GM23338 (cell line): ENCODE measurements around the gene USP35. TPM values are rescaled to one million over a fixed set of nuclear protein-coding genes. Genes with fewer than 3 reads are reported as not detected.

Experiments
- ATAC-seq: fragments of 200-7000 bp; cut with Tn5 transposase; 3 replicates; pipeline ENCODE4 v1.9.1; 2020
- DNase-seq: peaks from one replicate; pipeline ENCODE4 v3.0.0-alpha.2; 2015; ENCODE audit warnings: low spot score
- H2AFZ ChIP-seq: fragments of 200-600 bp; sonication (generic); 2 replicates; pipeline ENCODE4 v1.8.0; 2016; ENCODE audit warnings: antibody characterized with exemption, mild to moderate bottlenecking, moderate library complexity
- H3F3A ChIP-seq: fragments of 200-600 bp; sonication (generic); replicated peaks from 2 replicates; pipeline ENCODE4 v1.8.0; 2017; ENCODE audit warnings: antibody characterized with exemption, mixed run types, low read depth
- H3K27ac ChIP-seq: fragments of 200-600 bp; sonication (generic); 2 replicates; pipeline ENCODE4 v1.6.1; 2016; ENCODE audit warnings: low read depth
- H3K27me3 ChIP-seq: fragments of 200-600 bp; sonication (generic); 2 replicates; pipeline ENCODE4 v1.8.0; 2016; ENCODE audit warnings: mild to moderate bottlenecking, mixed run types, moderate library complexity; ENCODE audit not compliant: insufficient read depth
- H3K36me3 ChIP-seq: fragments of 200-600 bp; sonication (generic); 2 replicates; pipeline ENCODE4 v1.8.0; 2016; ENCODE audit warnings: mild to moderate bottlenecking; ENCODE audit not compliant: insufficient read depth
- H3K4me1 ChIP-seq: fragments of 200-600 bp; sonication (generic); 2 replicates; pipeline ENCODE4 v1.8.0; 2016; ENCODE audit warnings: mild to moderate bottlenecking, moderate library complexity; ENCODE audit not compliant: insufficient read depth
- H3K4me2 ChIP-seq: fragments of 200-600 bp; sonication (generic); 2 replicates; pipeline ENCODE4 v1.7.1; 2017; ENCODE audit warnings: mixed run types
- H3K4me3 ChIP-seq: fragments of 200-600 bp; sonication (generic); 2 replicates; pipeline ENCODE4 v1.6.1; 2016; ENCODE audit warnings: mixed run types
- H3K79me2 ChIP-seq: fragments of 200-600 bp; sonication (generic); replicated peaks from 2 replicates; pipeline ENCODE4 v1.8.0; 2017; ENCODE audit warnings: mild to moderate bottlenecking; ENCODE audit not compliant: insufficient read depth
- H3K9me2 ChIP-seq: fragments of 200-600 bp; sonication (generic); 2 replicates; pipeline ENCODE4 v1.8.0; 2017; ENCODE audit not compliant: insufficient read depth
- H4K20me1 ChIP-seq: fragments of 200-600 bp; sonication (generic); replicated peaks from 2 replicates; pipeline ENCODE4 v1.8.0; 2017; ENCODE audit warnings: mild to moderate bottlenecking; ENCODE audit not compliant: insufficient read depth
- H3K27ac Mint-ChIP-seq: 2 replicates; pipeline ENCODE4 v1.8.0; 2020; ENCODE audit warnings: inconsistent platforms, mild to moderate bottlenecking, moderate library complexity, mixed read lengths
- H3K27me3 Mint-ChIP-seq: 3 replicates; pipeline ENCODE4 v1.8.0; 2022; ENCODE audit warnings: low read depth, mild to moderate bottlenecking, moderate library complexity, mixed read lengths, inconsistent platforms; ENCODE audit not compliant: insufficient read depth, poor library complexity
- H3K36me3 Mint-ChIP-seq: 3 replicates; pipeline ENCODE4 v1.8.0; 2021; ENCODE audit warnings: low read depth, mild to moderate bottlenecking, inconsistent platforms, moderate library complexity, mixed read lengths
- H3K4me1 Mint-ChIP-seq: 3 replicates; pipeline ENCODE4 v1.8.0; 2020; ENCODE audit warnings: mild to moderate bottlenecking, inconsistent platforms, mixed read lengths
- H3K4me3 Mint-ChIP-seq: 3 replicates; pipeline ENCODE4 v1.8.0; 2021; ENCODE audit warnings: moderate library complexity, mild to moderate bottlenecking, inconsistent platforms, mixed read lengths
- H3K9me3 Mint-ChIP-seq: 3 replicates; pipeline ENCODE4 v1.8.0; 2020; ENCODE audit warnings: moderate library complexity, mild to moderate bottlenecking, inconsistent platforms, mixed read lengths
- CREB1 ChIP-seq: fragments of 250-450 bp; sonication (Bioruptor Pico); IDR thresholded peaks from 2 replicates; pipeline ENCODE4 v1.5.0; 2020; ENCODE audit warnings: low read depth, mild to moderate bottlenecking, moderate library complexity
- CTCF ChIP-seq, 2 experiments: fragments of 200-600 bp in 1 of 2; sonication (generic) in 1 of 2; conservative IDR thresholded peaks; 2 replicates each; pipeline versions ENCODE4 v1.5.1 to v1.6.1; 2016 to 2017; ENCODE audit warnings: antibody characterized with exemption in 2 of 2, low read depth in 2 of 2, mild to moderate bottlenecking in 2 of 2, moderate library complexity in 1 of 2
- EZH2 ChIP-seq: fragments of 200-600 bp; sonication (generic); IDR thresholded peaks from one replicate; pipeline ENCODE4 v1.8.0; 2017; ENCODE audit warnings: antibody characterized with exemption, mild to moderate bottlenecking, low read depth; ENCODE audit not compliant: unreplicated experiment
- EZH2phosphoT487 ChIP-seq: fragments of 200-600 bp; sonication (generic); IDR thresholded peaks from one replicate; pipeline ENCODE4 v1.8.1; 2018; ENCODE audit warnings: antibody characterized with exemption; ENCODE audit not compliant: unreplicated experiment
- JUNB ChIP-seq: IDR thresholded peaks from one replicate; pipeline ENCODE4 v1.6.1; 2016; ENCODE audit warnings: antibody characterized with exemption; ENCODE audit not compliant: unreplicated experiment
- NANOG ChIP-seq: IDR thresholded peaks from 2 replicates; pipeline ENCODE4 v1.6.1; 2016; ENCODE audit warnings: antibody characterized with exemption, borderline replicate concordance
- POLR2AphosphoS5 ChIP-seq: IDR thresholded peaks from 2 replicates; pipeline ENCODE4 v1.6.1; 2016; ENCODE audit warnings: antibody characterized with exemption, low read depth
- STAT1 ChIP-seq: IDR thresholded peaks from one replicate; pipeline ENCODE4 v1.6.1; 2016; ENCODE audit warnings: antibody characterized with exemption; ENCODE audit not compliant: unreplicated experiment
- ZNF114 ChIP-seq: fragments of 250-450 bp; sonication (Bioruptor Pico); IDR thresholded peaks from 2 replicates; pipeline ENCODE4 v1.5.0; 2020; ENCODE audit warnings: mild to moderate bottlenecking, moderate library complexity
- polyA plus RNA-seq: library from polyadenylated mRNA; unstranded; fragments of >200 nt; fragmentation: Nextera tagmentation; extraction: Ambion mirVana; gene quantifications from 2 replicates; pipeline ENCODE4 v1.2.1, GENCODE V29; 2016
- total RNA-seq: library from RNA; depleted of rRNA; stranded (reverse); fragments of >200 nt; shearing (Covaris generic); gene quantifications from 2 replicates; pipeline ENCODE4 v1.2.3, GENCODE V29; 2014
- TF ChIP-seq, protein P1 (sequence below): fragments of 250-450 bp; sonication (Bioruptor Pico); IDR thresholded peaks from 2 replicates; pipeline ENCODE4 v1.5.0; 2020; ENCODE audit warnings: mild to moderate bottlenecking, moderate library complexity
- TF ChIP-seq, protein P2 (sequence below): IDR thresholded peaks from one replicate; pipeline ENCODE4 v1.6.1; 2018; ENCODE audit warnings: antibody characterized with exemption; ENCODE audit not compliant: unreplicated experiment
- TF ChIP-seq, protein P3 (sequence below): IDR thresholded peaks from 2 replicates; pipeline ENCODE4 v1.6.1; 2016; ENCODE audit warnings: antibody characterized with exemption

The USP35 gene
- total and polyA plus RNA-seq, 2 experiments from 2014 or later: 2.5 to 10.7 TPM

GRCh38 chr11:78177216-78177615 is 11.5 kb upstream of the USP35 start (continued):
- TF ChIP-seq, protein P1, sequence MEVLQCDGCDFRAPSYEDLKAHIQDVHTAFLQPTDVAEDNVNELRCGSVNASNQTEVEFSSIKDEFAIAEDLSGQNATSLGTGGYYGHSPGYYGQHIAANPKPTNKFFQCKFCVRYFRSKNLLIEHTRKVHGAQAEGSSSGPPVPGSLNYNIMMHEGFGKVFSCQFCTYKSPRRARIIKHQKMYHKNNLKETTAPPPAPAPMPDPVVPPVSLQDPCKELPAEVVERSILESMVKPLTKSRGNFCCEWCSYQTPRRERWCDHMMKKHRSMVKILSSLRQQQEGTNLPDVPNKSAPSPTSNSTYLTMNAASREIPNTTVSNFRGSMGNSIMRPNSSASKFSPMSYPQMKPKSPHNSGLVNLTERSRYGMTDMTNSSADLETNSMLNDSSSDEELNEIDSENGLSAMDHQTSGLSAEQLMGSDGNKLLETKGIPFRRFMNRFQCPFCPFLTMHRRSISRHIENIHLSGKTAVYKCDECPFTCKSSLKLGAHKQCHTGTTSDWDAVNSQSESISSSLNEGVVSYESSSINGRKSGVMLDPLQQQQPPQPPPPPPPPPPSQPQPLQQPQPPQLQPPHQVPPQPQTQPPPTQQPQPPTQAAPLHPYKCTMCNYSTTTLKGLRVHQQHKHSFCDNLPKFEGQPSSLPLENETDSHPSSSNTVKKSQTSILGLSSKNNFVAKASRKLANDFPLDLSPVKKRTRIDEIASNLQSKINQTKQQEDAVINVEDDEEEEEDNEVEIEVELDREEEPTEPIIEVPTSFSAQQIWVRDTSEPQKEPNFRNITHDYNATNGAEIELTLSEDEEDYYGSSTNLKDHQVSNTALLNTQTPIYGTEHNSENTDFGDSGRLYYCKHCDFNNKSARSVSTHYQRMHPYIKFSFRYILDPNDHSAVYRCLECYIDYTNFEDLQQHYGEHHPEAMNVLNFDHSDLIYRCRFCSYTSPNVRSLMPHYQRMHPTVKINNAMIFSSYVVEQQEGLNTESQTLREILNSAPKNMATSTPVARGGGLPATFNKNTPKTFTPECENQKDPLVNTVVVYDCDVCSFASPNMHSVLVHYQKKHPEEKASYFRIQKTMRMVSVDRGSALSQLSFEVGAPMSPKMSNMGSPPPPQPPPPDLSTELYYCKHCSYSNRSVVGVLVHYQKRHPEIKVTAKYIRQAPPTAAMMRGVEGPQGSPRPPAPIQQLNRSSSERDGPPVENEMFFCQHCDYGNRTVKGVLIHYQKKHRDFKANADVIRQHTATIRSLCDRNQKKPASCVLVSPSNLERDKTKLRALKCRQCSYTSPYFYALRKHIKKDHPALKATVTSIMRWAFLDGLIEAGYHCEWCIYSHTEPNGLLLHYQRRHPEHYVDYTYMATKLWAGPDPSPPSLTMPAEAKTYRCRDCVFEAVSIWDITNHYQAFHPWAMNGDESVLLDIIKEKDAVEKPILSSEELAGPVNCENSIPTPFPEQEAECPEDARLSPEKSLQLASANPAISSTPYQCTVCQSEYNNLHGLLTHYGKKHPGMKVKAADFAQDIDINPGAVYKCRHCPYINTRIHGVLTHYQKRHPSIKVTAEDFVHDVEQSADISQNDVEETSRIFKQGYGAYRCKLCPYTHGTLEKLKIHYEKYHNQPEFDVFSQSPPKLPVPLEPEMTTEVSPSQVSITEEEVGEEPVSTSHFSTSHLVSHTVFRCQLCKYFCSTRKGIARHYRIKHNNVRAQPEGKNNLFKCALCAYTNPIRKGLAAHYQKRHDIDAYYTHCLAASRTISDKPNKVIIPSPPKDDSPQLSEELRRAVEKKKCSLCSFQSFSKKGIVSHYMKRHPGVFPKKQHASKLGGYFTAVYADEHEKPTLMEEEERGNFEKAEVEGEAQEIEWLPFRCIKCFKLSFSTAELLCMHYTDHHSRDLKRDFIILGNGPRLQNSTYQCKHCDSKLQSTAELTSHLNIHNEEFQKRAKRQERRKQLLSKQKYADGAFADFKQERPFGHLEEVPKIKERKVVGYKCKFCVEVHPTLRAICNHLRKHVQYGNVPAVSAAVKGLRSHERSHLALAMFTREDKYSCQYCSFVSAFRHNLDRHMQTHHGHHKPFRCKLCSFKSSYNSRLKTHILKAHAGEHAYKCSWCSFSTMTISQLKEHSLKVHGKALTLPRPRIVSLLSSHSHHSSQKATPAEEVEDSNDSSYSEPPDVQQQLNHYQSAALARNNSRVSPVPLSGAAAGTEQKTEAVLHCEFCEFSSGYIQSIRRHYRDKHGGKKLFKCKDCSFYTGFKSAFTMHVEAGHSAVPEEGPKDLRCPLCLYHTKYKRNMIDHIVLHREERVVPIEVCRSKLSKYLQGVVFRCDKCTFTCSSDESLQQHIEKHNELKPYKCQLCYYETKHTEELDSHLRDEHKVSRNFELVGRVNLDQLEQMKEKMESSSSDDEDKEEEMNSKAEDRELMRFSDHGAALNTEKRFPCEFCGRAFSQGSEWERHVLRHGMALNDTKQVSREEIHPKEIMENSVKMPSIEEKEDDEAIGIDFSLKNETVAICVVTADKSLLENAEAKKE (CRISPR knock-in tag): no peak
- no peak for TF ChIP-seq CREB1
- TF ChIP-seq, protein P2, sequence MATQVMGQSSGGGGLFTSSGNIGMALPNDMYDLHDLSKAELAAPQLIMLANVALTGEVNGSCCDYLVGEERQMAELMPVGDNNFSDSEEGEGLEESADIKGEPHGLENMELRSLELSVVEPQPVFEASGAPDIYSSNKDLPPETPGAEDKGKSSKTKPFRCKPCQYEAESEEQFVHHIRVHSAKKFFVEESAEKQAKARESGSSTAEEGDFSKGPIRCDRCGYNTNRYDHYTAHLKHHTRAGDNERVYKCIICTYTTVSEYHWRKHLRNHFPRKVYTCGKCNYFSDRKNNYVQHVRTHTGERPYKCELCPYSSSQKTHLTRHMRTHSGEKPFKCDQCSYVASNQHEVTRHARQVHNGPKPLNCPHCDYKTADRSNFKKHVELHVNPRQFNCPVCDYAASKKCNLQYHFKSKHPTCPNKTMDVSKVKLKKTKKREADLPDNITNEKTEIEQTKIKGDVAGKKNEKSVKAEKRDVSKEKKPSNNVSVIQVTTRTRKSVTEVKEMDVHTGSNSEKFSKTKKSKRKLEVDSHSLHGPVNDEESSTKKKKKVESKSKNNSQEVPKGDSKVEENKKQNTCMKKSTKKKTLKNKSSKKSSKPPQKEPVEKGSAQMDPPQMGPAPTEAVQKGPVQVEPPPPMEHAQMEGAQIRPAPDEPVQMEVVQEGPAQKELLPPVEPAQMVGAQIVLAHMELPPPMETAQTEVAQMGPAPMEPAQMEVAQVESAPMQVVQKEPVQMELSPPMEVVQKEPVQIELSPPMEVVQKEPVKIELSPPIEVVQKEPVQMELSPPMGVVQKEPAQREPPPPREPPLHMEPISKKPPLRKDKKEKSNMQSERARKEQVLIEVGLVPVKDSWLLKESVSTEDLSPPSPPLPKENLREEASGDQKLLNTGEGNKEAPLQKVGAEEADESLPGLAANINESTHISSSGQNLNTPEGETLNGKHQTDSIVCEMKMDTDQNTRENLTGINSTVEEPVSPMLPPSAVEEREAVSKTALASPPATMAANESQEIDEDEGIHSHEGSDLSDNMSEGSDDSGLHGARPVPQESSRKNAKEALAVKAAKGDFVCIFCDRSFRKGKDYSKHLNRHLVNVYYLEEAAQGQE: no peak

DNA sequence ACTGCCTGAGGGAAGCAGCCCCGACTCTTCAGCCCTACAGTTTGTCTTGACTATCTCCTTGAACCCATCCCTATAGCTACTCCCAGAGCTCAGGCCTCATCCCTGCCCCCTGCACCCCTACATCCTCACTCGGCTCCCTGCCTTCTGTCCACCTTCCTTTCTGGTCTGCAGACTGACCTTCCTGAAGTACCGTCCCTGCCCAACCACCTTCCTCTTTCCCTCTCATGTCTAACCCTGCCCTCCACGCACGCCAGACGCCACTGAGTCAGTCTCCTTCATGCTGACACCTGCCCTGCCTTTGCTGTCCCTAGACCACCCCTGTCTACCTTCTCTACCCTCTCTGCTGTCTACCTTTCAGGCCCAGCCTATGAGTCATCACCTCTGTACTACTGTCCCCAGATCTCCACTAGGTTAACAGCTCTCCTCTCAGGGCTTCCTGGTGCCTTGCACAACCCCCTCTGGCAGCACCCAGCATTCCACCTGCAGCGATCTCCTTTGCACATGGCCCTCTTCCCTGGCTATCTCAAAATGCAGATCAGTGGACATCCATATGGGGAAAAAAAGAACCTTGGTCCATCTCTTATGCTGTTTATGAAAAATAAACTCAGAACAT is 9.2 kb upstream of the USP35 start:
- H3K27me3 Mint-ChIP-seq: peaks cover 2% of the 10 kb centered on the region
- TF ChIP-seq EZH2: no peak
- no peak for TF ChIP-seq STAT1
- TF ChIP-seq ZNF114: no peak
- TF ChIP-seq CREB1: no peak
- TF ChIP-seq CTCF (conservative IDR thresholded peaks at IDR 0.05; ENCODE audit: low read depth in 2 of 2): no peak
- TF ChIP-seq POLR2AphosphoS5: no peak
- no peak for TF ChIP-seq JUNB
- TF ChIP-seq, protein P3, sequence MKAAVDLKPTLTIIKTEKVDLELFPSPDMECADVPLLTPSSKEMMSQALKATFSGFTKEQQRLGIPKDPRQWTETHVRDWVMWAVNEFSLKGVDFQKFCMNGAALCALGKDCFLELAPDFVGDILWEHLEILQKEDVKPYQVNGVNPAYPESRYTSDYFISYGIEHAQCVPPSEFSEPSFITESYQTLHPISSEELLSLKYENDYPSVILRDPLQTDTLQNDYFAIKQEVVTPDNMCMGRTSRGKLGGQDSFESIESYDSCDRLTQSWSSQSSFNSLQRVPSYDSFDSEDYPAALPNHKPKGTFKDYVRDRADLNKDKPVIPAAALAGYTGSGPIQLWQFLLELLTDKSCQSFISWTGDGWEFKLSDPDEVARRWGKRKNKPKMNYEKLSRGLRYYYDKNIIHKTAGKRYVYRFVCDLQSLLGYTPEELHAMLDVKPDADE: no peak
- TF ChIP-seq NANOG: no peak
- TF ChIP-seq EZH2phosphoT487: no peak

More for the DNA sequence above, 9.2 kb upstream of the USP35 start:
- Mint-ChIP-seq H3K4me3 (no peak overlapping the region), H3K36me3 (no peaks in the 10 kb centered on the region), H3K27ac (peak overlapping the region; percentile 18; the same call in 1 of the 2 replicates), H3K9me3 (no peaks in the 10 kb centered on the region; the same call in 2 of the 3 replicates), H3K4me1 (peaks cover 5% of the 10 kb centered on the region; the same call in 2 of the 3 replicates)
- no peak for DNase-seq
- Histone ChIP-seq H4K20me1 (no peaks in the 10 kb centered on the region), H3K27ac (no peak overlapping the region), H3K9me2 (no peaks in the 10 kb centered on the region), H3K4me2 (no peak overlapping the region), H3K36me3 (no peaks in the 10 kb centered on the region), H3K4me3 (no peak overlapping the region), H3F3A (no peaks in the 10 kb centered on the region), H2AFZ (no peak overlapping the region), H3K4me1 (no peaks in the 10 kb centered on the region), H3K27me3 (no peaks in the 10 kb centered on the region), H3K79me2 (no peaks in the 10 kb centered on the region)
- peak; percentile 57; the same call in 2 of the 3 replicates for ATAC-seq
